ENCODE results near the gene HILPDA. TPM values are rescaled to one million over a fixed set of nuclear protein-coding genes. Genes with fewer than 3 reads are reported as not detected.

The HILPDA gene
- total RNA-seq, 1 donor from 2014 or later = 171 TPM

DNA sequence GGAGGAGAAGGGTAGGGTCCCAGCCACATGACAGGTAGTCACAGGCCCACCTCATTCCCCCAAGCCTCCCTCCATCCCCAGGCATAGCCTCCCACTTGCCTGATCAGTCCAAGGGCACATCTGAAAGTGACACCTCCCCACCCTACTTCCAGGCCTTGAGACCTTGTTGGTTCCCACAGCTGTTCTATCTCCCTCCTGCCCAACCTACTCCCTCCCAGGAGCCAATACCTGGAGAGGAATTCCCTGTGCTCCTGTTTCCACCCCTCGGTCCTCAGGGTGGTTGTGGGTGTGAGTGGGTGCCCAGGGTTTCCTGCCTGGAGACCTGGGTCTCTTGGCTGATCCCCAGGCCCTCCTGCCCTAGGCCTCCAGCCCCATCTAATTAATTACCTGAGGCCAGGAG is 34.3 kb upstream of the HILPDA start:
- no peak overlapping the region for H3K27ac Mint-ChIP-seq
- intact Hi-C loops (cut with micrococcal nuclease) = no loop called here
- H3K36me3 Mint-ChIP-seq (ENCODE audit: low read depth) = no peaks in the 10 kb centered on the region
- no peaks in the 10 kb centered on the region for H3K9me3 Mint-ChIP-seq
- peaks cover 4% of the 10 kb centered on the region for H3K27me3 Mint-ChIP-seq
- H3K4me1 Mint-ChIP-seq = peaks cover 8% of the 10 kb centered on the region
- no peak for DNase-seq
- H3K4me3 Mint-ChIP-seq = no peak overlapping the region

DNA sequence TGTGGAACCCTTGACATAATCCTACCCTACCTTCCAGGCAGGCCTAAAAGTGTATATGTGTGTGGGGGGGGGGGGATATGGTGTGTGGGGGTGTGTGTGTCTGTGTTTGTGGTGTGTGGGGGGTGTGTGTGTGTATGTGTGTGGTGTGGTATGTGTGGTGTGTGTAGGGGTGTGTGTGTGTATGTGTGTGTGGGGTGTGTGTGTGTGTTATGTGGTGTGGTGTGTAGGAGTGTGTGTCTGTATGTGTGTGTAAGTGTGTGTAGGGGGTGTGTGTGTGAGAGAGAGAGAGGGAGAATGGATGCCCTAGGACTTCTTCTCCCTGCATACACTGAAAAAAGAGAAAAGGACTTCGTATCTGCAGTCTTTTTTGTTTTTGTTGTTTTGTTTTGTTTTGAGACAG is 33.6 kb upstream of the HILPDA start:
- Mint-ChIP-seq H3K9me3 (no peaks in the 10 kb centered on the region), H3K4me1 (peaks cover 8% of the 10 kb centered on the region), H3K36me3 (ENCODE audit: low read depth) (no peaks in the 10 kb centered on the region), H3K4me3 (no peak overlapping the region), H3K27me3 (peaks cover under 1% of the 10 kb centered on the region), H3K27ac (no peak overlapping the region)
- DNase-seq = no peak
- intact Hi-C loops (cut with micrococcal nuclease) = no loop called here

DNA sequence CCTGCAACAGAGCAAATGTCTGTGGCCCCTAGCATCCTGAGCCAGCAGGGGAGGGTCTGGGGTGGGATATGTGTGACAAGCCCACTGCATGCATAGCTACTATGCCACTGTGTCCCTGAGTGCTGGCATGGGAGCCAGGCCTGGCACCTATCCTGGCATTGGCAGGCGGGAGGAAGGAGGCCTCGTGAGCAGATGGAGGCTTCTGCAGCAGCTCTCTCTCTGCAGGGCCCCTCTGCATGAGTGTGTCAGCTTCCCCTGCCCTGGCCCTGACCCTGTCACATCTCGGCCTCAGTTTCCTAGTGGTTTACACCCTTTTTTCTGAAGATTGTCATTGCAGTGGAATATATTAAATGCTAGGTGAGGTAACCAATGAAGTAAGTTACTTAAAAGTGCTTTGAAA is 32.8 kb upstream of the HILPDA start:
- no peak for DNase-seq
- Mint-ChIP-seq H3K4me3 (no peak overlapping the region), H3K27me3 (no peaks in the 10 kb centered on the region), H3K4me1 (peaks cover 8% of the 10 kb centered on the region), H3K9me3 (no peaks in the 10 kb centered on the region), H3K36me3 (ENCODE audit: low read depth) (no peaks in the 10 kb centered on the region), H3K27ac (no peak overlapping the region)
- intact Hi-C loops (cut with micrococcal nuclease) = no loop called here

DNA sequence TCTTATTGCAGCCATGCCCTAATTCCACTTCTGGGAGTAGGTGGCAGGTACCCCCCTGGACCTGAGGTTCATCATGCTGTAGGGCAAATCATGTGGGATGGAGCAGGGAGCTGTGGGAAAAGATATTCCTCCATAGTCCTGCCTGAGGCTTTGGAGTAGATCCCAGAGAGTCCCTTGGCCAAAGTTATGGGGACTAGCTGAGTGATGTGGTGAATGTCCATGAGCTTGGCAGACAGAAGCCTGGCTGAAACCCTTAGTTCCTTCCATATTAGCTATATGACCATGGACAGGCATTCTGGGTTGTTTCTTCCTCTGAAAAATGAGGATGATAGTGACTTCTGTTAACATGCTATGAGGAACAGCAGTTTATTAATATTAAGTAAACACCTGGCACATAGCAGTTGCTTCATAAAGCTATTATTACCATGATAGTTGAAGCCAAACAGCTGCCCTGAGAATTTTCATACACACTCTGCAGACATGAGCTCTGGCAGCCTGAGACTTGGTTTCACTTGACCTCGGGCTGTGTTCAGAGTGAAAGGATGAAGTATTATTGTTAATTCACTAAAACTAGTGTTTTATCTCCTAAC is 30.9 kb upstream of the HILPDA start:
- Mint-ChIP-seq H3K27me3 (peaks cover 4% of the 10 kb centered on the region), H3K9me3 (no peaks in the 10 kb centered on the region), H3K36me3 (ENCODE audit: low read depth) (no peaks in the 10 kb centered on the region), H3K4me1 (peaks cover 21% of the 10 kb centered on the region), H3K4me3 (no peak overlapping the region), H3K27ac (no peak overlapping the region)
- intact Hi-C loops (cut with micrococcal nuclease) = loop anchor here (1.0 to 5.0 kb wide), 2 partner anchors 26 to 53 kb away; partner anchors contain the start of gene METTL2B
- no peak for DNase-seq

DNA sequence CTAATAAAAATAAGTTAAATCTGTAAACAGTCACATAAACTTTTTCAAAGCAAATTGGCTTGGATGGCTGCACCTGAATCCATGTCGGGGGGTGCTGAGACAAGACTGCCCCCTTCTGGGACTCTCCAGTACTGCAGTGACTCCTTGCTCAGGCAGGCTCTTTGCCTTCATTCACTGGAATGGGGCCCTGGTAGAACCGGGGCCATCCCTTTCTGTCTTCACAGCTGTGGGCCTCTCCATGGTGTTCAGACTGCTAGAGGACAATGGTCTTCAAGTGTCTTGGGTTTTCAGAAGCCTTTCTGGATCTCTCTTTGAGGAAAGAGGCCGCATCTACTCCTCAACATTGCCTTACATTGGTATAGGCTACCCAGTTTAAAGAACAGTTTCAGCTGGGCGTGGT is 29.8 kb upstream of the HILPDA start:
- H3K27me3 Mint-ChIP-seq = peaks cover 4% of the 10 kb centered on the region
- peaks cover 20% of the 10 kb centered on the region for H3K4me1 Mint-ChIP-seq
- no peak overlapping the region for H3K4me3 Mint-ChIP-seq
- intact Hi-C loops (cut with micrococcal nuclease) = loop anchor here (1.0 to 5.0 kb wide), 2 partner anchors 28 to 51 kb away; partner anchors contain the start of gene METTL2B
- no peaks in the 10 kb centered on the region for H3K9me3 Mint-ChIP-seq
- H3K27ac Mint-ChIP-seq = no peak overlapping the region
- H3K36me3 Mint-ChIP-seq (ENCODE audit: low read depth) = no peaks in the 10 kb centered on the region
- DNase-seq = peak; percentile 95

DNA sequence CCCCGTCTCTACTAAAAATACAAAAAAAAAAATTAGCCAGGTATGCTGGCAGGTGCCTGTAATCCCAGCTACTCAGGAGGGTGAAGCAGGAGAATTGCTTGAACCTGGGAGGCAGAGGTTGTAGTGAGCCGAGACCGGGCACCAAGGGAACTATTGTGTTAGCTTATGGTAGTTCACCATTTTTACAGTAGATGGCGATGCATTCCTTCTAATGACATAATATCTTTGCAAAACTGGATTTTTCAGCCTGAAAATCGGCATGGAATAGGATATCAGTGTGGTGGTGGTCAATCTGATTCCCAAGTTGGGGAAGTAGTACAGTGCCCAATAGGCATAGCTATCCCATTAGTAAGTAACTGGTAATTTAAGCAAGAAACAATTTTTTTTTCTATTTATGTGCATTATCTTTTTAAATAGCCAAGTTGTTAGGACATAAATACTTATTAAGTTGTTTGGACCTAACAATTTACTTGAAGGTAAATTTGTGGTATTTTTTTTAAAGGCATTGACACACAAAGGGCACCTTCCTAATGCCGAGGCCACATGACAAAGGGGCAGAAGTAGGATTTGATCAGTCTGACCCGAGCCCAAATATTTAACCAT is 28.3 kb upstream of the HILPDA start:
- Mint-ChIP-seq H3K27ac (no peak overlapping the region), H3K27me3 (peaks cover 6% of the 10 kb centered on the region), H3K9me3 (no peaks in the 10 kb centered on the region), H3K4me1 (peaks cover 18% of the 10 kb centered on the region), H3K4me3 (no peak overlapping the region), H3K36me3 (ENCODE audit: low read depth) (no peaks in the 10 kb centered on the region)
- intact Hi-C loops (cut with micrococcal nuclease) = loop anchor here (1.0 to 5.0 kb wide), 2 partner anchors 34 to 50 kb away; partner anchors contain the start of gene METTL2B
- peak; percentile 81 for DNase-seq

DNA sequence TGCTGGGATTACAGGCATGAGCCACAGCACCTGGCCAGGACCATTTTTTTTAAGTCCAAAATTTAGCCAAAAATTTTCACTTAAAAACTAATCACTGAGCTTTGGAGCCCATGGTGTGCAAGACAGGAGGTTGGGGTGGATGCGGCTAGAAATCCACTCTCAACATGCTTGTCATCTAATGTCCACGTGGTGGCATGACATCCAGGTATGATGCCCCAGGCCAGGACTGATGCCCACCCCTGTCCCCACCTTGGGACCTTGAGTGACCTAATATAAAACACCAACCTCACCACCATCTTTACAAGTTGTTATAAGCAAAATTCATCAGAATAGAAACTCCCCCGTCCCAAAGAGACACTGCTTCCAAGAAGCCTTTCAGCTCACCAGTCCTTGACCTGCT is 25.5 kb upstream of the HILPDA start:
- intact Hi-C loops (cut with micrococcal nuclease) = no loop called here
- H3K36me3 Mint-ChIP-seq (ENCODE audit: low read depth) = no peaks in the 10 kb centered on the region

DNA sequence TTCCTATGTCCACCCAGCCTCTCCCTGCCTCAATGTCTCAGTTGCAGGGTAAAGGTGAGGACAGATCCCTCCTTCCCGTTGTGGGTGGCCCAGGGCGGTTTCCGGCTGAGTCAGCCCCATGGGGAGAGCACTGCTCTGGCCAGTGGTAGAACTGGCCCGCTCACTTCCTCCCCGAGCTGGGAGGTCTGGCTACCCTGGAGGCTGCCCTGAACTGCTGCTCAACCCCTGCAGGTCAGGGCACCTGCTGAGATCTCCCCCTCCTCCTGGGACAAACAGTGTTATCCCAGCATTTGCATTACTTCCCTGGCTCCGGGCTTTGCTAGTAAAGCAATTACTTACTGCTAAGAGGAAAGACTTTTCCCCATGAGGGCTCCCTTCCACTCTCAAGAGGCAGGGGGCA is 24.5 kb upstream of the HILPDA start:
- Mint-ChIP-seq H3K27me3 (peaks cover 17% of the 10 kb centered on the region), H3K4me1 (peaks cover 18% of the 10 kb centered on the region), H3K36me3 (ENCODE audit: low read depth) (no peaks in the 10 kb centered on the region), H3K4me3 (no peak overlapping the region), H3K9me3 (no peaks in the 10 kb centered on the region), H3K27ac (no peak overlapping the region)
- intact Hi-C loops (cut with micrococcal nuclease) = no loop called here
- no peak for DNase-seq

More for the DNA sequence above, 25.5 kb upstream of the HILPDA start:
- Mint-ChIP-seq H3K27ac (no peak overlapping the region), H3K4me3 (no peak overlapping the region), H3K27me3 (peaks cover 13% of the 10 kb centered on the region), H3K4me1 (peaks cover 18% of the 10 kb centered on the region), H3K9me3 (no peaks in the 10 kb centered on the region)
- no peak for DNase-seq

DNA sequence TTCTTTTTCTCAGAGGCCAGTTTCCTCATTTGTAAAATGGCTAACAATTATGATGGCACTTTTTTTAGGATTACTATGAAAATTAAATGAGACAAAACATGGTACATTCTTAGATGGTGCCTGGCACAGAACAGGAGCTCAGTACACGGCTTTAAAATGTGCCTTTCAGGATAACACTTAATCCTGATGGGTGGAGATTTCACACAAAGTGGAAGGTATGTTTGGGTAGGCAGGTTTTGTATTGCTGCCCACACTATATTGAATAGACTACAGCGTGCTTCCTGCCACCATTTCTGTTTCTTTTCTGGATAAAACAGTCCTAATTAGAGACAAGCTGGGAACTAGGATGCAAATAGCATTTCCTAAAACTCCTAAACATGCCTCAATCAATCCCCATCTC is 23.9 kb upstream of the HILPDA start:
- H3K9me3 Mint-ChIP-seq = no peaks in the 10 kb centered on the region
- no peaks in the 10 kb centered on the region for H3K36me3 Mint-ChIP-seq (ENCODE audit: low read depth)
- peaks cover 18% of the 10 kb centered on the region for H3K4me1 Mint-ChIP-seq
- no peak overlapping the region for H3K4me3 Mint-ChIP-seq
- peaks cover 19% of the 10 kb centered on the region for H3K27me3 Mint-ChIP-seq
- H3K27ac Mint-ChIP-seq = no peak overlapping the region
- no peak for DNase-seq
- intact Hi-C loops (cut with micrococcal nuclease) = no loop called here

DNA sequence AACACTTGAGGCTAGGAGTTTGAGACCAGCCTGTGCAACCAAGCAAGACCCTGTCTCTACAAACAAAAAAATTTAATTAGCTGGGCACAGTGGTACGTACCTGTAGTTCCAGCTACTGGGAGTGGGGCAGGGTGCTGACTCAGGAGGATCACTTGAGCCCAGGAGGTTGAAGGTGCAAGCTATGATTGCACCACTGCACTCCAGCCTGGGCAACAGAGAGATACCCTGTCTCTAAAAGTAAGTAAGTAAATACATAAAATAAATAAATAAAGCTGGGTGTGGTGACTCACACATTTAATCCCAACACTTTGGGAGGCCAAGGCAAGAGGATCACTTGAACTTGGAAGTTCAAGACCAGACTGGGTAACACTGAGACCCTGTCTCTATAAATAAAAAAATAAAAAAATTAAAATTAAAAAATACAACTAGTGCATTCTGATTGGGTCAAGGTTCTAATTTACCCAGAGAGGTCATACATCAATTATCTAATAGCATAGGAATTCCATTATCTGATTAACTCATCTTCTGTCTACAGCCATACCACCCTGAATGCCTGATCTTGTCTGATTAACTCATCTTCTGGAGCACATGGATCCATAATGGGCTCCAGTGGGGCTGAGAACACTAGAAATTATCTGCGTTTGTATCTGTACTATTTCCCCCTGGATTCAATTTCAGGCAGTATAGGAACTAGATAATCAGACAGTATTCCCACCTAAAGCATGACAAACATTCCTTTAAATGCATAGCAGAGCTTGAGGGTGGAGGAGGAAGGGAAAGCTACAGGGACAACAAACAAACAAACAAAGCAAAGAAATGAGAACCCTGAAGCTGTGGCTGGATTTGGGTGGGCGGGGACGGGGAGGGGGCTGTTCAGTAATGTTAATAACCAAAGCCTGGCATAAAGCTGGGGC is 21.0 kb upstream of the HILPDA start:
- intact Hi-C loops (cut with micrococcal nuclease) = no loop called here
- no peak overlapping the region for H3K27ac Mint-ChIP-seq
- peaks cover 18% of the 10 kb centered on the region for H3K27me3 Mint-ChIP-seq
- peaks cover 7% of the 10 kb centered on the region for H3K4me1 Mint-ChIP-seq
- H3K36me3 Mint-ChIP-seq (ENCODE audit: low read depth) = no peaks in the 10 kb centered on the region
- no peaks in the 10 kb centered on the region for H3K9me3 Mint-ChIP-seq
- no peak overlapping the region for H3K4me3 Mint-ChIP-seq
- DNase-seq = no peak

DNA sequence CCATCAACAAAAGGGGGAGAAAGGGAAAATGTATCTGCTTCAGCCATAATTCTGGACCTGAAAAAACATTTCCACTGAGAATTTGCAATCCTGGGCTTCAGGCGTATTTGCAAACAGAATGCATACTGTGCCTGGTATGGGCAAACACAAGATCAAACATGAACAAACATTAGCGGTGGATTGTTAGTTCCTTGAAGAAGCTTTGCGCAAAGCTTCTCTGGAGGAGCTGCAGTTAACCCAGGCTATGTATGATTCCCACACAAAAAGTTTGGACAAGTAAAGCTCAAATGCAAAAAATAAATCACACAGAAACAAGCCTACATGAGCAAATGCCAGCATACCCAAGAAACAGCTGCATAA is 20.4 kb upstream of the HILPDA start:
- no peak for DNase-seq
- Mint-ChIP-seq H3K4me1 (peaks cover 6% of the 10 kb centered on the region), H3K27me3 (peaks cover 17% of the 10 kb centered on the region), H3K9me3 (no peaks in the 10 kb centered on the region), H3K4me3 (no peak overlapping the region), H3K36me3 (ENCODE audit: low read depth) (no peaks in the 10 kb centered on the region), H3K27ac (no peak overlapping the region)
- intact Hi-C loops (cut with micrococcal nuclease) = no loop called here

DNA sequence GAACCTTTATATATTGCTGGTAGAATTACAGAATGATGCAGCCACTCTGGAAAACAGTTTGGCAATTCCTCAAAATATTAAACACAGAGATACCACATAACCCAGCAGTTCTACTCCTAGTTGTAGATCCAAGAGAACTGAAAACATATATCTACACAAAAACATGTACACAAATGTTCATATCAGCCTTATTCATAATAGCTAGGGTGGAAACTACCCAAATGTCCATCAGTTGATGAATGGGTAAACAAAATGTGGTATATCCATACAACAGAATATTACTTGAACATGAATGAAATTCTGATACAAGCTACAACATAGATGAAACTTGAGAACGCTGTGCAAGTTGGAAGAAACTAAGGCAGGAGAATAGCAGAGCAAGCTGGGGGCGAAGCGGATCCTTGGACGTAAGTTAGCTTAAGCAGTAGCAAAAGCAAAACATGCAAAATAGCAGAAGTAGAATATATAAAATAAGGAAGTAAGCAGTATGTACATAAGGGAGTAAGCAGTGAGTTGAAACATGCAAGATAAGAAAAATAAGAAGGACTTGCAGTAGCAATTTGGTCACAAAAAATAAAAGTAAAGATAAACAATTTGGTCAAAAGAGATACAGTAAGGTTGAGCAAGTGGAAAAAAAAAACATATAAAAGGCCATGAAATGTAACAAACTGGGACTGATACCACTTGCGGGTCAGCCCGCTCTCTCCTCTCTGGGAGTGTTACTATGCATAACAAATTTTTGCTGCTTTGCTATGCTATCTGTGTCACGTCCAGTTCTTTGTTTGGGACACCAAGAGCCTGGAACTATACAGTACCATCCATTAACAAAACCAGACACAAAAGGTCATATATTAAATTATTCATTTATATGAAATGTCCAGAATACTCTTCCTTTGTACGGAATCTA is 18.0 kb upstream of the HILPDA start:
- H3K27me3 Mint-ChIP-seq = peaks cover 15% of the 10 kb centered on the region
- H3K36me3 Mint-ChIP-seq (ENCODE audit: low read depth) = no peaks in the 10 kb centered on the region

DNA sequence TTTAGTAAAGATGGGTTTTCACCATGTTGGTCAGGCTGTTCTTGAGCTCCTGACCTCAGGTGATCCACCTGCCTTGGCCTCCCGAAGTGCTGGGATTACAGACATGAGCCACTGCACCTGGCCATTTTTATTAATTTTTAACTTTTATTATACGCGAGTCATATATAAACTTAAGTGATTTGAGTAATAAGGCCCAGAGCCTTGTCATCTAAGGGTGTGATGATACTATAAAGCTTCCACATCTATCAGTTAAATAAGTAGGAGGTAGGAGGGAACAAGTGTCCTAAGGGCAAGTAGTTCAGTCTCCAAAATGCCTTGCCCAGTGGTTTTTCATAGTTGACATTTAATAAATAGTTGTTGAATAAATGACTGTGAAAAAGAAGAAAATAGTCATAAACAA is 13.3 kb upstream of the HILPDA start:
- no peak for DNase-seq
- Mint-ChIP-seq H3K36me3 (ENCODE audit: low read depth) (no peaks in the 10 kb centered on the region), H3K4me3 (no peak overlapping the region), H3K27ac (no peak overlapping the region), H3K4me1 (peaks cover 16% of the 10 kb centered on the region), H3K27me3 (peaks cover 2% of the 10 kb centered on the region), H3K9me3 (no peaks in the 10 kb centered on the region)
- intact Hi-C loops (cut with micrococcal nuclease) = loop anchor here (2.0 kb wide), 1 partner anchor 16 kb away; no protein-coding TSS in a partner anchor

More for the DNA sequence above, 18.0 kb upstream of the HILPDA start:
- no peak for DNase-seq
- intact Hi-C loops (cut with micrococcal nuclease) = no loop called here
- H3K27ac Mint-ChIP-seq = no peak overlapping the region
- H3K4me1 Mint-ChIP-seq = peaks cover 2% of the 10 kb centered on the region
- no peaks in the 10 kb centered on the region for H3K9me3 Mint-ChIP-seq
- H3K4me3 Mint-ChIP-seq = no peak overlapping the region

Measured in activated CD4-positive, alpha-beta T cell treated with anti-CD3 and anti-CD28 coated beads, Interleukin-2, amount 10 ng/mL, durations not matched to agents 24 days and 14 days (primary cell).